ENCODE data around the gene DALRD3.

Gene DALRD3

GRCh38 chr3:48974076-48974864 lies 44.1 kb downstream of the DALRD3 start:
- no peak for DNase-seq

GRCh38 chr3:48970586-48970985 lies 47.8 kb downstream of the DALRD3 start:
- no peak for DNase-seq

GRCh38 chr3:48966876-48967361 lies 51.5 kb downstream of the DALRD3 start:
- DNase-seq = no peak

GRCh38 chr3:48966367-48966766 lies 52.0 kb downstream of the DALRD3 start:
- no peak for DNase-seq

All from NK-92 treated with Interleukin-12 subunit alpha and Interleukin-12 subunit beta, amount 100 ng/mL, for 24 hours (cell line).